Measurements from ENCODE around the gene JAKMIP1. TPM values are rescaled to one million over a fixed set of nuclear protein-coding genes. Genes with fewer than 3 reads are reported as not detected.

Gene JAKMIP1
- total RNA-seq, 4 donors from 2014 or later, result 0.26 to 0.48 TPM; not detected in 2

DNA sequence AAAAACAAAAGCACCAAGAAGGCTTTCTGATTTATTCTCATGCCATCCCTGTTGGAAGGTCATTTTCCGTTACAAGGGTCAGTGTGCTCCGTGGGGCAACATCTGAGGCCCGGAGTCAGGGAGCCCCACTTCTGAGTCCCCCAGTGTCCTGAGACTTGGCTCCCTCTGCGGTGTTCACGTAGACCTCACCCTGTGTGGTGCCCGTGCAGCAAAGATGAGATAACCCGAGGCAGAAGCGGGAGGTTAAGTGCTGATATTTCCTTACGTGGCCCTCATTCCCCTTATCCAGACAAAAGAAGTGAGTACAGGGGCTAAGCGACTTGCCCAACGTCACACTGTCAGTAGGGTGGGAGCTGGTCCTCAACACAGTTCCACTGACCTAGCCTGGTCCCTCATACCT is 3.5 kb downstream of the JAKMIP1 start:
- H3K27me3 ChIP-seq, result peaks cover 0 to 23% of the 10 kb centered on the region in 2 donors
- peaks cover 0 to 11% of the 10 kb centered on the region in 2 donors for H3K4me1 ChIP-seq
- H3K27ac ChIP-seq, result no peak overlapping the region
- no peak for TF ChIP-seq POLR2A (IDR thresholded peaks at IDR 0.05)
- TF ChIP-seq, protein P1, sequence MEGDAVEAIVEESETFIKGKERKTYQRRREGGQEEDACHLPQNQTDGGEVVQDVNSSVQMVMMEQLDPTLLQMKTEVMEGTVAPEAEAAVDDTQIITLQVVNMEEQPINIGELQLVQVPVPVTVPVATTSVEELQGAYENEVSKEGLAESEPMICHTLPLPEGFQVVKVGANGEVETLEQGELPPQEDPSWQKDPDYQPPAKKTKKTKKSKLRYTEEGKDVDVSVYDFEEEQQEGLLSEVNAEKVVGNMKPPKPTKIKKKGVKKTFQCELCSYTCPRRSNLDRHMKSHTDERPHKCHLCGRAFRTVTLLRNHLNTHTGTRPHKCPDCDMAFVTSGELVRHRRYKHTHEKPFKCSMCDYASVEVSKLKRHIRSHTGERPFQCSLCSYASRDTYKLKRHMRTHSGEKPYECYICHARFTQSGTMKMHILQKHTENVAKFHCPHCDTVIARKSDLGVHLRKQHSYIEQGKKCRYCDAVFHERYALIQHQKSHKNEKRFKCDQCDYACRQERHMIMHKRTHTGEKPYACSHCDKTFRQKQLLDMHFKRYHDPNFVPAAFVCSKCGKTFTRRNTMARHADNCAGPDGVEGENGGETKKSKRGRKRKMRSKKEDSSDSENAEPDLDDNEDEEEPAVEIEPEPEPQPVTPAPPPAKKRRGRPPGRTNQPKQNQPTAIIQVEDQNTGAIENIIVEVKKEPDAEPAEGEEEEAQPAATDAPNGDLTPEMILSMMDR (IDR thresholded peaks at IDR 0.05), result no peak
- intact Hi-C loops (cut with DNase I; ENCODE audit: low total_unique reads), result no loop called here
- H3K4me3 ChIP-seq, result no peak overlapping the region
- no peak for DNase-seq
- H3K36me3 ChIP-seq, result no peaks in the 10 kb centered on the region
- no peaks in the 10 kb centered on the region for H3K9me3 ChIP-seq

DNA sequence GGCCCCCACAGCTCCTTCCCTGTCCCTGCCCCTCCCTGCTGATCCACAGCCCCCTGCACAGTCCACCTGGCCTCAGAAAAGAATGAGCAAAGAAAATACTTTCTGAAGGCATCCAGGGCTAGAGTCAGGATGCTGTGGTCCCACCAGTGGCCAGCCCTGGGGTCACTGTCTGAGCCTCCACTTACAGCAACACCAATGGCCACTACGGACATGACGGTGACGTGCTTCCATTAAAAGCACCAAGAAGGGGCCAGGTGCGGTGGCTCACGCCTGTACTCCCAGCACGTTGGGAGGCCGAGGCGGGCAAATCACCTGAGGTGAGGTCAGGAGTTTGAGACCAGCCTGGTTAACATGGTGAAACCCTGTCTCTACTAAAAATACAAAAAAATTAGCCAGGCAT is 4.0 kb downstream of the JAKMIP1 start:
- Histone ChIP-seq H3K36me3 (no peaks in the 10 kb centered on the region), H3K27me3 (peaks cover 0 to 23% of the 10 kb centered on the region in 2 donors), H3K27ac (no peak overlapping the region), H3K4me1 (peaks cover 0 to 11% of the 10 kb centered on the region in 2 donors), H3K9me3 (no peaks in the 10 kb centered on the region), H3K4me3 (no peak overlapping the region)
- TF ChIP-seq, protein P1 (IDR thresholded peaks at IDR 0.05), result no peak
- no peak for TF ChIP-seq POLR2A (IDR thresholded peaks at IDR 0.05)
- DNase-seq, result no peak
- intact Hi-C loops (cut with DNase I; ENCODE audit: low total_unique reads), result no loop called here

DNA sequence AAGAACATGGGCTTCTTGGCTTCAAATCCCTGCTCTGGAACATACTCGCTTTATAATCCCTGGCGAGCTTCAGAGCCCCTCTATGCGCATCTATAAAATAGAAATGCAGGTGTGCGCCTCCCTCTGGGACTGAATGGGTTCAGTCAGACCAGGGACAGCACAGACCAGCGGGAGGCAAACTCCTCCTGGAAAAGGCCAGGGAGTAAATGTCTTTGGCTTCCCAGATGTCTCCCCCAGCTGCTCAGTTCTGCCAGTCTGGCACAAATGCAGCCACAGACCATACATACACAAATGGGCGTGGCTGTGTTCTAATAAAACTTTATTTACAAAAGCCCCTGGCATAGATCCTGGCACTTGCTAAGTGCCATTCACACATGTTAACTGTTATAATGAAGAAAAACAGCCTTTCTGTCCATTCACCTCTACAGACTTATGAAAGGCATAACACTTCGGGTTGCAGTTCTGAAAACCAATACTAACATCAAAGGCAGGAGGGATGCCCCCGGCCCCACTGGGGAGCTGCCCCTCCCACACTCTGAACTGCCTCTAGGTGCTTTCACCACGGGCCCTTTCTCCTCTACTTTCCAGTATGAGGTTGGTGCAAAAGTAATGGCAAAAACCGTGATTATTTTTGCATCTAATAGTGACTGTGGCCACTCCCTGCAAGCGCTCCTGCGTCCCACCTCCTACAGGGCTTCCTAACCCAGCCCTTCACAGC is 4.6 kb downstream of the JAKMIP1 start:
- H3K27me3 ChIP-seq, result peaks cover 0 to 23% of the 10 kb centered on the region in 2 donors
- TF ChIP-seq, protein P1 (IDR thresholded peaks at IDR 0.05), result no peak
- TF ChIP-seq POLR2A (IDR thresholded peaks at IDR 0.05), result no peak
- no peaks in the 10 kb centered on the region for H3K36me3 ChIP-seq
- H3K4me1 ChIP-seq, result peaks cover 0 to 11% of the 10 kb centered on the region in 2 donors
- no peak overlapping the region for H3K4me3 ChIP-seq
- H3K27ac ChIP-seq, result no peak overlapping the region
- no peak for DNase-seq
- no peaks in the 10 kb centered on the region for H3K9me3 ChIP-seq
- intact Hi-C loops (cut with DNase I; ENCODE audit: low total_unique reads), result no loop called here

DNA sequence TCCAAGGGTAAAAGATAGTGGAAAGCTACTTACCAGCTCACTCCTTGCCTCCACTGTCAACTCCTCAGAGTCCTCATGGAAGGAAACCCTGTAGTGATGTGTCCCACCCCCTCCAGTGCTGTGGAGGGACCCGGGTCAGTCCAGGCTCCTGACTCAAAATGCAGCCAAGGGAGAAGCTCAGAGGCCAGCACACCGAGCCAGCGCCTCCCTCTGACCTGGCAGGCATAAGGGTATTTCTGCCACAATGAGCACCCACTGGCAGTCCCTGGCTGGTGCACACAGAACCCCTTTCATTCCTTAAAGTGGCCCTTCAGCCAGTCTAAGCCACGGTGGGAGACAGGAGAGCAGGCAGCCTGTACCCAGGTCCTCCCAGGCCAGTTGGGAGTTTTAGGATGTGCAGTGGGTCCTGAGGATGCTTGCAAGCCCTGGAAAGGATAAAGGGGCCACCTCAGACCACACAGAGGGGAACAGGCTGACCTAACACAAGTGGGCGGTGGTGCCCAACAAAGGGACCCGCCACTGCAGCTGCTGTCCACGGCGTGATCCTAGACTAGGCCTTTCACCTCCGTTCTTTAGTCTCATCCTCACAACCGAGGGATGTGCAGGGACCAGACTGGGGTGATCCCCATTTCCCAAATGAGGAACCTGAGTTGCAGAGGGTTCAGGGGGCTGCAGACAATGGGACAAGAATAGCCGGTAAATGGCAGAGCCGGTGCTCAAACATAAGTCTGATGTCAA is 5.7 kb downstream of the JAKMIP1 start:
- Histone ChIP-seq H3K9me3 (no peaks in the 10 kb centered on the region), H3K36me3 (no peaks in the 10 kb centered on the region), H3K27ac (no peak overlapping the region), H3K4me1 (peaks cover 0 to 5% of the 10 kb centered on the region in 2 donors), H3K4me3 (no peak overlapping the region), H3K27me3 (peaks cover 0 to 23% of the 10 kb centered on the region in 2 donors)
- TF ChIP-seq POLR2A (IDR thresholded peaks at IDR 0.05), result no peak
- TF ChIP-seq, protein P1 (IDR thresholded peaks at IDR 0.05), result no peak
- intact Hi-C loops (cut with DNase I; ENCODE audit: low total_unique reads), result no loop called here
- no peak for DNase-seq

DNA sequence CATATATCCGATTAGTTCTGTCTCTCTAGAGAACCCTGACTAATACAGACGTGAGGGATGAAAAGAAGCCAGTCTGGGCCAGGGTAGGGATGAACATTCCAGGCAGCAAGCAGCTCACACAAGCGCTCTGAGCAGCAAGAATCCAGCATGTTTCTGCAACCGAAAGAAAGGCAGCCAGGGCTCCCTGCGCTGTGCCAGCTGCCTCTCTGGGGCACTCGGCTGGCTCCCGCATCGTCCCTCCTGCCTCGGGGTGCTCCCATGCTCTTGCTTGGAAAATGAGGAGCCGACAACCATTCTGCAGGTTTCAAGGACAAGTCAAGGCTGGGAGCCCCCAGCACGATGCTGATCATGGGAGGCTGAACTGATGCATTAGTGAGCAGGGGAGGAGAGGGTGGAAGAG is 7.0 kb downstream of the JAKMIP1 start:
- TF ChIP-seq, protein P1 (IDR thresholded peaks at IDR 0.05), result no peak
- no peak for TF ChIP-seq POLR2A (IDR thresholded peaks at IDR 0.05)
- Histone ChIP-seq H3K27ac (no peak overlapping the region), H3K9me3 (no peaks in the 10 kb centered on the region), H3K4me1 (no peaks in the 10 kb centered on the region), H3K4me3 (no peak overlapping the region), H3K27me3 (peaks cover 0 to 20% of the 10 kb centered on the region in 2 donors), H3K36me3 (no peaks in the 10 kb centered on the region)
- DNase-seq, result no peak
- intact Hi-C loops (cut with DNase I; ENCODE audit: low total_unique reads), result no loop called here
